GM23338 (cell line): Measurements from ENCODE around the gene ALDH9A1. TPM values are rescaled to one million over a fixed set of nuclear protein-coding genes. Genes with fewer than 3 reads are reported as not detected.

ENCODE experiments used
- ATAC-seq: fragments of 200-7000 bp; cut with Tn5 transposase; 3 replicates; pipeline ENCODE4 v1.9.1; 2020
- DNase-seq: peaks from one replicate; pipeline ENCODE4 v3.0.0-alpha.2; 2015; ENCODE audit warnings: low spot score
- H2AFZ ChIP-seq: fragments of 200-600 bp; sonication (generic); 2 replicates; pipeline ENCODE4 v1.8.0; 2016; ENCODE audit warnings: antibody characterized with exemption, mild to moderate bottlenecking, moderate library complexity
- H3F3A ChIP-seq: fragments of 200-600 bp; sonication (generic); replicated peaks from 2 replicates; pipeline ENCODE4 v1.8.0; 2017; ENCODE audit warnings: antibody characterized with exemption, mixed run types, low read depth
- H3K27ac ChIP-seq: fragments of 200-600 bp; sonication (generic); 2 replicates; pipeline ENCODE4 v1.6.1; 2016; ENCODE audit warnings: low read depth
- H3K27me3 ChIP-seq: fragments of 200-600 bp; sonication (generic); 2 replicates; pipeline ENCODE4 v1.8.0; 2016; ENCODE audit warnings: mild to moderate bottlenecking, mixed run types, moderate library complexity; ENCODE audit not compliant: insufficient read depth
- H3K36me3 ChIP-seq: fragments of 200-600 bp; sonication (generic); 2 replicates; pipeline ENCODE4 v1.8.0; 2016; ENCODE audit warnings: mild to moderate bottlenecking; ENCODE audit not compliant: insufficient read depth
- H3K4me1 ChIP-seq: fragments of 200-600 bp; sonication (generic); 2 replicates; pipeline ENCODE4 v1.8.0; 2016; ENCODE audit warnings: mild to moderate bottlenecking, moderate library complexity; ENCODE audit not compliant: insufficient read depth
- H3K4me2 ChIP-seq: fragments of 200-600 bp; sonication (generic); 2 replicates; pipeline ENCODE4 v1.7.1; 2017; ENCODE audit warnings: mixed run types
- H3K4me3 ChIP-seq: fragments of 200-600 bp; sonication (generic); 2 replicates; pipeline ENCODE4 v1.6.1; 2016; ENCODE audit warnings: mixed run types
- H3K79me2 ChIP-seq: fragments of 200-600 bp; sonication (generic); replicated peaks from 2 replicates; pipeline ENCODE4 v1.8.0; 2017; ENCODE audit warnings: mild to moderate bottlenecking; ENCODE audit not compliant: insufficient read depth
- H3K9me2 ChIP-seq: fragments of 200-600 bp; sonication (generic); 2 replicates; pipeline ENCODE4 v1.8.0; 2017; ENCODE audit not compliant: insufficient read depth
- H4K20me1 ChIP-seq: fragments of 200-600 bp; sonication (generic); replicated peaks from 2 replicates; pipeline ENCODE4 v1.8.0; 2017; ENCODE audit warnings: mild to moderate bottlenecking; ENCODE audit not compliant: insufficient read depth
- H3K27ac Mint-ChIP-seq: 2 replicates; pipeline ENCODE4 v1.8.0; 2020; ENCODE audit warnings: inconsistent platforms, mild to moderate bottlenecking, moderate library complexity, mixed read lengths
- H3K27me3 Mint-ChIP-seq: 3 replicates; pipeline ENCODE4 v1.8.0; 2022; ENCODE audit warnings: low read depth, mild to moderate bottlenecking, moderate library complexity, mixed read lengths, inconsistent platforms; ENCODE audit not compliant: insufficient read depth, poor library complexity
- H3K36me3 Mint-ChIP-seq: 3 replicates; pipeline ENCODE4 v1.8.0; 2021; ENCODE audit warnings: low read depth, mild to moderate bottlenecking, inconsistent platforms, moderate library complexity, mixed read lengths
- H3K4me1 Mint-ChIP-seq: 3 replicates; pipeline ENCODE4 v1.8.0; 2020; ENCODE audit warnings: mild to moderate bottlenecking, inconsistent platforms, mixed read lengths
- H3K4me3 Mint-ChIP-seq: 3 replicates; pipeline ENCODE4 v1.8.0; 2021; ENCODE audit warnings: moderate library complexity, mild to moderate bottlenecking, inconsistent platforms, mixed read lengths
- H3K9me3 Mint-ChIP-seq: 3 replicates; pipeline ENCODE4 v1.8.0; 2020; ENCODE audit warnings: moderate library complexity, mild to moderate bottlenecking, inconsistent platforms, mixed read lengths
- CREB1 ChIP-seq: fragments of 250-450 bp; sonication (Bioruptor Pico); IDR thresholded peaks from 2 replicates; pipeline ENCODE4 v1.5.0; 2020; ENCODE audit warnings: low read depth, mild to moderate bottlenecking, moderate library complexity
- EZH2 ChIP-seq: fragments of 200-600 bp; sonication (generic); IDR thresholded peaks from one replicate; pipeline ENCODE4 v1.8.0; 2017; ENCODE audit warnings: antibody characterized with exemption, mild to moderate bottlenecking, low read depth; ENCODE audit not compliant: unreplicated experiment
- JUNB ChIP-seq: IDR thresholded peaks from one replicate; pipeline ENCODE4 v1.6.1; 2016; ENCODE audit warnings: antibody characterized with exemption; ENCODE audit not compliant: unreplicated experiment
- NANOG ChIP-seq: IDR thresholded peaks from 2 replicates; pipeline ENCODE4 v1.6.1; 2016; ENCODE audit warnings: antibody characterized with exemption, borderline replicate concordance
- POLR2AphosphoS5 ChIP-seq: IDR thresholded peaks from 2 replicates; pipeline ENCODE4 v1.6.1; 2016; ENCODE audit warnings: antibody characterized with exemption, low read depth
- REST ChIP-seq: IDR thresholded peaks from one replicate; pipeline ENCODE4 v1.6.1; 2018; ENCODE audit warnings: antibody characterized with exemption; ENCODE audit not compliant: unreplicated experiment
- STAT1 ChIP-seq: IDR thresholded peaks from one replicate; pipeline ENCODE4 v1.6.1; 2016; ENCODE audit warnings: antibody characterized with exemption; ENCODE audit not compliant: unreplicated experiment
- ZNF114 ChIP-seq: fragments of 250-450 bp; sonication (Bioruptor Pico); IDR thresholded peaks from 2 replicates; pipeline ENCODE4 v1.5.0; 2020; ENCODE audit warnings: mild to moderate bottlenecking, moderate library complexity
- ZNF331 ChIP-seq: fragments of 250-450 bp; sonication (Bioruptor Pico); IDR thresholded peaks from 2 replicates; pipeline ENCODE4 v1.5.0; 2020; ENCODE audit warnings: low read depth, mild to moderate bottlenecking, moderate library complexity
- polyA plus RNA-seq: library from polyadenylated mRNA; unstranded; fragments of >200 nt; fragmentation: Nextera tagmentation; extraction: Ambion mirVana; gene quantifications from 2 replicates; pipeline ENCODE4 v1.2.1, GENCODE V29; 2016
- total RNA-seq: library from RNA; depleted of rRNA; stranded (reverse); fragments of >200 nt; shearing (Covaris generic); gene quantifications from 2 replicates; pipeline ENCODE4 v1.2.3, GENCODE V29; 2014
- TF ChIP-seq, protein P1 (sequence below): IDR thresholded peaks from 2 replicates; pipeline ENCODE4 v1.6.1; 2016; ENCODE audit warnings: antibody characterized with exemption
- TF ChIP-seq, protein P2 (sequence below), 2 experiments: fragments of 200-600 bp in 1 of 2; sonication (generic) in 1 of 2; conservative IDR thresholded peaks; 2 replicates each; pipeline versions ENCODE4 v1.5.1 to v1.6.1; 2016 to 2017; ENCODE audit warnings: antibody characterized with exemption in 2 of 2, low read depth in 2 of 2, mild to moderate bottlenecking in 2 of 2, moderate library complexity in 1 of 2

ALDH9A1 gene
- total and polyA plus RNA-seq, 2 experiments from 2014 or later, result 50.6 to 59.2 TPM

DNA sequence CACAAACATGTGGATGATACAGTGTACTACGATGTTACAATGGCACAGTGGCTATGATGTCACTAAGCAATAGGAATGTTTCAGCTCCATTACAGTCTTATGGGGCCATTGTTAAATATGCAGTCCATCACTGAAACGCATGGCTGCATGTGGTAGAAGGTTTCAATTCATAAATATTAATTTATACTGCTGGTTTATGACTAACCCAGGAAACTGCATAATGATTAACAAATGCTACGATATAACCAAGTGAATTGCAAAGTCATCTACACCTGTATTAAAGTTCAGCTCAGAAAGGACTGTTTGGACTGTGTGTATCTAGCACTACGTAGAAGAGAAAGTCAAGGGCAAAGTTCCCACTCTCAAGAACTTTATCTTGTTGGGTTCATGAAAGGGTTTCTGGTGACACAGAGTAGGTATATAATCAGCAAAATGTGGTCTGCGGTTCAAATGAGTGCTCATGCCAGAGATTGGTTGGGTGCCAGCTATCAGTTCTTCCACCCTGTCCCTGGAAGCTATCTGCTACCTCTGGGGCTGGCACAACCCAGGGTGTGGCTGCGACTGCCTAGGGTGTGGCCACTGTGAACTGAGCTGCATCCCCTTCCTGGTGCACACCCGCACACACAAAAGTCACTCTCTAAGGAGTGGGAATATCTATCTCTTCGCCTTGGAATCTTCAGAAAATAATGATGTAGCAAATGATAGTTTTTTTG lies 52.6 kb downstream of the ALDH9A1 start (continued):
- TF ChIP-seq REST (no peak), EZH2 (no peak), CREB1 (CRISPR knock-in tag) (no peak), STAT1 (no peak), JUNB (no peak), ZNF114 (CRISPR knock-in tag) (no peak)
- TF ChIP-seq, protein P1, sequence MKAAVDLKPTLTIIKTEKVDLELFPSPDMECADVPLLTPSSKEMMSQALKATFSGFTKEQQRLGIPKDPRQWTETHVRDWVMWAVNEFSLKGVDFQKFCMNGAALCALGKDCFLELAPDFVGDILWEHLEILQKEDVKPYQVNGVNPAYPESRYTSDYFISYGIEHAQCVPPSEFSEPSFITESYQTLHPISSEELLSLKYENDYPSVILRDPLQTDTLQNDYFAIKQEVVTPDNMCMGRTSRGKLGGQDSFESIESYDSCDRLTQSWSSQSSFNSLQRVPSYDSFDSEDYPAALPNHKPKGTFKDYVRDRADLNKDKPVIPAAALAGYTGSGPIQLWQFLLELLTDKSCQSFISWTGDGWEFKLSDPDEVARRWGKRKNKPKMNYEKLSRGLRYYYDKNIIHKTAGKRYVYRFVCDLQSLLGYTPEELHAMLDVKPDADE, result no peak
- TF ChIP-seq, protein P2, sequence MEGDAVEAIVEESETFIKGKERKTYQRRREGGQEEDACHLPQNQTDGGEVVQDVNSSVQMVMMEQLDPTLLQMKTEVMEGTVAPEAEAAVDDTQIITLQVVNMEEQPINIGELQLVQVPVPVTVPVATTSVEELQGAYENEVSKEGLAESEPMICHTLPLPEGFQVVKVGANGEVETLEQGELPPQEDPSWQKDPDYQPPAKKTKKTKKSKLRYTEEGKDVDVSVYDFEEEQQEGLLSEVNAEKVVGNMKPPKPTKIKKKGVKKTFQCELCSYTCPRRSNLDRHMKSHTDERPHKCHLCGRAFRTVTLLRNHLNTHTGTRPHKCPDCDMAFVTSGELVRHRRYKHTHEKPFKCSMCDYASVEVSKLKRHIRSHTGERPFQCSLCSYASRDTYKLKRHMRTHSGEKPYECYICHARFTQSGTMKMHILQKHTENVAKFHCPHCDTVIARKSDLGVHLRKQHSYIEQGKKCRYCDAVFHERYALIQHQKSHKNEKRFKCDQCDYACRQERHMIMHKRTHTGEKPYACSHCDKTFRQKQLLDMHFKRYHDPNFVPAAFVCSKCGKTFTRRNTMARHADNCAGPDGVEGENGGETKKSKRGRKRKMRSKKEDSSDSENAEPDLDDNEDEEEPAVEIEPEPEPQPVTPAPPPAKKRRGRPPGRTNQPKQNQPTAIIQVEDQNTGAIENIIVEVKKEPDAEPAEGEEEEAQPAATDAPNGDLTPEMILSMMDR (conservative IDR thresholded peaks at IDR 0.05; ENCODE audit: low read depth in 2 of 2), result no peak

- Histone ChIP-seq H3K4me2 (no peak overlapping the region), H3K36me3 (no peaks in the 10 kb centered on the region), H4K20me1 (peaks cover 18% of the 10 kb centered on the region), H3K79me2 (peaks cover 48% of the 10 kb centered on the region), H3F3A (no peaks in the 10 kb centered on the region), H2AFZ (no peak overlapping the region), H3K27me3 (no peaks in the 10 kb centered on the region), H3K27ac (no peak overlapping the region), H3K4me3 (no peak overlapping the region), H3K9me2 (no peaks in the 10 kb centered on the region), H3K4me1 (peaks cover 8% of the 10 kb centered on the region; the same call in 1 of the 2 replicates)
- no peak for DNase-seq
- no peak for ATAC-seq
- no peaks in the 10 kb centered on the region for H3K9me3 Mint-ChIP-seq
- H3K4me1 Mint-ChIP-seq, result peaks cover 5% of the 10 kb centered on the region; the same call in 2 of the 3 replicates
- no peak overlapping the region for H3K4me3 Mint-ChIP-seq
- no peak overlapping the region for H3K27ac Mint-ChIP-seq
- no peaks in the 10 kb centered on the region for H3K27me3 Mint-ChIP-seq
- no peaks in the 10 kb centered on the region for H3K36me3 Mint-ChIP-seq
- TF ChIP-seq ZNF114 (CRISPR knock-in tag) (no peak), POLR2AphosphoS5 (no peak), NANOG (no peak), JUNB (no peak), STAT1 (no peak), ZNF331 (no peak), EZH2 (no peak)
- TF ChIP-seq, protein P2 (conservative IDR thresholded peaks at IDR 0.05; ENCODE audit: low read depth in 2 of 2), result no peak
Observed at GRCh38 chr1:165644064-165644735, 54.2 kb downstream of the ALDH9A1 start.
